ENCODE results near the gene WNT5A. TPM values are rescaled to one million over a fixed set of nuclear protein-coding genes. Genes with fewer than 3 reads are reported as not detected.

WNT5A gene
- total RNA-seq, 1 donor from 2014 or later = 5.5 TPM

GRCh38 chr3:55514962-55515361, 27.9 kb upstream of the WNT5A start:
- Mint-ChIP-seq H3K9me3 (ENCODE audit: low read depth) (no peaks in the 10 kb centered on the region), H3K27me3 (peaks cover 2% of the 10 kb centered on the region), H3K27ac (no peak overlapping the region), H3K4me1 (ENCODE audit: low read depth) (peaks cover 8% of the 10 kb centered on the region), H3K4me3 (ENCODE audit: low read depth) (no peak overlapping the region), H3K36me3 (ENCODE audit: insufficient read depth) (no peaks in the 10 kb centered on the region)
- TF ChIP-seq, protein P1, sequence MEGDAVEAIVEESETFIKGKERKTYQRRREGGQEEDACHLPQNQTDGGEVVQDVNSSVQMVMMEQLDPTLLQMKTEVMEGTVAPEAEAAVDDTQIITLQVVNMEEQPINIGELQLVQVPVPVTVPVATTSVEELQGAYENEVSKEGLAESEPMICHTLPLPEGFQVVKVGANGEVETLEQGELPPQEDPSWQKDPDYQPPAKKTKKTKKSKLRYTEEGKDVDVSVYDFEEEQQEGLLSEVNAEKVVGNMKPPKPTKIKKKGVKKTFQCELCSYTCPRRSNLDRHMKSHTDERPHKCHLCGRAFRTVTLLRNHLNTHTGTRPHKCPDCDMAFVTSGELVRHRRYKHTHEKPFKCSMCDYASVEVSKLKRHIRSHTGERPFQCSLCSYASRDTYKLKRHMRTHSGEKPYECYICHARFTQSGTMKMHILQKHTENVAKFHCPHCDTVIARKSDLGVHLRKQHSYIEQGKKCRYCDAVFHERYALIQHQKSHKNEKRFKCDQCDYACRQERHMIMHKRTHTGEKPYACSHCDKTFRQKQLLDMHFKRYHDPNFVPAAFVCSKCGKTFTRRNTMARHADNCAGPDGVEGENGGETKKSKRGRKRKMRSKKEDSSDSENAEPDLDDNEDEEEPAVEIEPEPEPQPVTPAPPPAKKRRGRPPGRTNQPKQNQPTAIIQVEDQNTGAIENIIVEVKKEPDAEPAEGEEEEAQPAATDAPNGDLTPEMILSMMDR (IDR thresholded peaks at IDR 0.05; ENCODE audit: unreplicated experiment) = no peak
- DNase-seq (ENCODE audit: low spot score, unreplicated experiment) = no peak

DNA sequence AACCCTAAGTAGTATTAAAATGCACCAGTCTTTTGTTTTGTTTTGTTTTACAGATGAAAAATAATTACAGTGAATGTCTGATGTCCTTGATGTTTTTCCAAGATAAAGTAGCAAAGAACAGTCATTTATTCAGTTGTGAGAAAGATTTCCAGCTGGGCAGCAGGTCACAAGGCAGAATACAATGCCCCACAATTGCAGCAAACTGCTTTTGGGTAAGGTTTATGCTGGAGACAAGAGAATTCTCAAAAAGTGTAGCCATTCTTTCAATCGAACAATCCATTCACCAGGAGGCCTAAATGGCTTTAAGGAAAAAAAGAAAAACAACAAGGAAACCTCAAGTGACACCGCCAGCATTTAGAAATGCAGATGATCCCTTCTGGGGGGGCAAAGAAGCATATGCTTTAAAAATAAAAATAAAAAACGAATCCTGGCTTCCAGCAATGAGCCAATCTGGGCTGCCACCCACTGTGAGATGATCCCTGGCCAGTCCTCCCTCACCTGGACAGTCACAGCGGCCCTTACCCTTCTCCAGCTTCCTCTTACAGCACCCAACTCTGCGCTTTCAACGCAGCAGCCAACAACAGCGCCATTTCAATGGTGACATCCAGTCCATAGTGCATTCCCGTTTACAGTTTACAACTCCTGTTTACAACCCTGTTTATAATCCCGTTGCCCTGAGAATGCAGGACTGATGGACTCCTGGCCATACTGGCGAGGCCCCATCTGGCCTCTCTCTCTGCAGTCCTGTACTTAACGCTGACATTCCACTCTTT, 25.7 kb upstream of the WNT5A start:
- TF ChIP-seq, protein P1 (IDR thresholded peaks at IDR 0.05; ENCODE audit: unreplicated experiment) = no peak
- H3K4me1 Mint-ChIP-seq (ENCODE audit: low read depth) = peaks cover 3% of the 10 kb centered on the region
- H3K4me3 Mint-ChIP-seq (ENCODE audit: low read depth) = no peak overlapping the region
- DNase-seq (ENCODE audit: low spot score, unreplicated experiment) = no peak
- H3K27me3 Mint-ChIP-seq = peaks cover 2% of the 10 kb centered on the region
- no peaks in the 10 kb centered on the region for H3K9me3 Mint-ChIP-seq (ENCODE audit: low read depth)
- H3K36me3 Mint-ChIP-seq (ENCODE audit: insufficient read depth) = no peaks in the 10 kb centered on the region
- H3K27ac Mint-ChIP-seq = no peak overlapping the region

- no peak overlapping the region for H3K27ac Mint-ChIP-seq
- TF ChIP-seq, protein P1 (IDR thresholded peaks at IDR 0.05; ENCODE audit: unreplicated experiment) = no peak
- no peak overlapping the region for H3K4me3 Mint-ChIP-seq (ENCODE audit: low read depth)
- peaks cover 3% of the 10 kb centered on the region for H3K4me1 Mint-ChIP-seq (ENCODE audit: low read depth)
- peaks cover 2% of the 10 kb centered on the region for H3K27me3 Mint-ChIP-seq
- no peaks in the 10 kb centered on the region for H3K36me3 Mint-ChIP-seq (ENCODE audit: insufficient read depth)
- no peak for DNase-seq (ENCODE audit: low spot score, unreplicated experiment)
- H3K9me3 Mint-ChIP-seq (ENCODE audit: low read depth) = no peaks in the 10 kb centered on the region
Observed at GRCh38 chr3:55511895-55512570, 24.9 kb upstream of the WNT5A start.

- DNase-seq (ENCODE audit: low spot score, unreplicated experiment) = no peak
- Mint-ChIP-seq H3K36me3 (ENCODE audit: insufficient read depth) (no peaks in the 10 kb centered on the region), H3K4me3 (ENCODE audit: low read depth) (no peak overlapping the region), H3K9me3 (ENCODE audit: low read depth) (no peaks in the 10 kb centered on the region), H3K27me3 (peaks cover 2% of the 10 kb centered on the region), H3K4me1 (ENCODE audit: low read depth) (no peaks in the 10 kb centered on the region), H3K27ac (no peak overlapping the region)
- TF ChIP-seq, protein P1 (IDR thresholded peaks at IDR 0.05; ENCODE audit: unreplicated experiment) = no peak
Observed at GRCh38 chr3:55508335-55508734, 21.2 kb upstream of the WNT5A start.

- no peak overlapping the region for H3K27ac Mint-ChIP-seq
- H3K4me3 Mint-ChIP-seq (ENCODE audit: low read depth) = no peak overlapping the region
- no peaks in the 10 kb centered on the region for H3K27me3 Mint-ChIP-seq
- TF ChIP-seq, protein P1 (IDR thresholded peaks at IDR 0.05; ENCODE audit: unreplicated experiment) = no peak
- no peaks in the 10 kb centered on the region for H3K4me1 Mint-ChIP-seq (ENCODE audit: low read depth)
- no peaks in the 10 kb centered on the region for H3K9me3 Mint-ChIP-seq (ENCODE audit: low read depth)
- no peaks in the 10 kb centered on the region for H3K36me3 Mint-ChIP-seq (ENCODE audit: insufficient read depth)
- DNase-seq (ENCODE audit: low spot score, unreplicated experiment) = no peak
Observed at GRCh38 chr3:55507808-55508207, 20.7 kb upstream of the WNT5A start.

All from progenitor cell of endocrine pancreas (in vitro differentiated cells).